OCI-LY1 (cell line): ENCODE data around the gene WBP2NL.

ENCODE experiments used
- H2AFZ ChIP-seq: fragments of 200-600 bp; sonication (generic), shearing (Covaris generic); 2 replicates; pipeline ENCODE4 v1.6.0; 2014; ENCODE audit warnings: antibody characterized with exemption, mild to moderate bottlenecking, low read length
- H3F3A ChIP-seq: fragments of 200-600 bp; sonication (generic), shearing (Covaris generic); 2 replicates; pipeline ENCODE4 v1.6.0; 2014; ENCODE audit warnings: mild to moderate bottlenecking, antibody characterized with exemption, low read length, moderate library complexity; ENCODE audit not compliant: insufficient read depth
- H3K27ac ChIP-seq: fragments of 200-600 bp; sonication (generic); 2 replicates; pipeline ENCODE4 v1.5.1; 2014; ENCODE audit warnings: low read length, mixed run types, mild to moderate bottlenecking, low read depth; ENCODE audit not compliant: poor library complexity, severe bottlenecking
- H3K27me3 ChIP-seq: fragments of 200-600 bp; sonication (generic); 2 replicates; pipeline ENCODE4 v1.6.0; 2014; ENCODE audit warnings: antibody characterized with exemption, mild to moderate bottlenecking, low read length, moderate library complexity; ENCODE audit not compliant: insufficient read depth
- H3K36me3 ChIP-seq: fragments of 200-600 bp; sonication (generic); 2 replicates; pipeline ENCODE4 v1.6.1; 2014; ENCODE audit warnings: mild to moderate bottlenecking, antibody characterized with exemption, low read length, moderate library complexity, mixed read lengths; ENCODE audit not compliant: insufficient read depth
- H3K4me1 ChIP-seq: fragments of 200-600 bp; sonication (generic); 2 replicates; pipeline ENCODE4 v1.5.1; 2014; ENCODE audit warnings: mild to moderate bottlenecking, low read length, moderate library complexity; ENCODE audit not compliant: insufficient read depth, severe bottlenecking
- H3K4me2 ChIP-seq: fragments of 200-600 bp; sonication (generic), shearing (Covaris generic); 2 replicates; pipeline ENCODE4 v1.6.1; 2014; ENCODE audit warnings: low read length
- H3K4me3 ChIP-seq: fragments of 200-600 bp; sonication (generic); 2 replicates; pipeline ENCODE4 v1.5.1; 2014; ENCODE audit warnings: low read length, low read depth, mild to moderate bottlenecking, mixed read lengths; ENCODE audit not compliant: poor library complexity, severe bottlenecking
- H3K79me2 ChIP-seq: fragments of 200-600 bp; shearing (Covaris generic); 2 replicates; pipeline ENCODE4 v1.6.1; 2016; ENCODE audit warnings: mixed run types, low read length, mixed read lengths; ENCODE audit not compliant: insufficient read depth
- H3K9ac ChIP-seq: fragments of 200-600 bp; sonication (generic), shearing (Covaris generic); 2 replicates; pipeline ENCODE4 v1.6.1; 2014; ENCODE audit warnings: mild to moderate bottlenecking, low read length, mixed read lengths
- H3K9me2 ChIP-seq: fragments of 200-600 bp; sonication (generic), shearing (Covaris generic); 2 replicates; pipeline ENCODE4 v1.6.1; 2014; ENCODE audit warnings: low read depth, mild to moderate bottlenecking, low read length, mixed read lengths
- H3K9me3 ChIP-seq: fragments of 200-600 bp; shearing (Covaris generic); 2 replicates; pipeline ENCODE4 v1.6.1; 2014; ENCODE audit warnings: low read length, mixed read lengths
- H4K20me1 ChIP-seq: fragments of 200-600 bp; sonication (generic), shearing (Covaris generic); 2 replicates; pipeline ENCODE4 v1.6.0; 2016; ENCODE audit warnings: mild to moderate bottlenecking, low read length; ENCODE audit not compliant: insufficient read depth
- CTCF ChIP-seq: fragments of 200-600 bp; sonication (generic), shearing (Covaris generic); IDR thresholded peaks from 2 replicates; pipeline ENCODE4 v1.5.1; 2017; ENCODE audit warnings: mild to moderate bottlenecking, antibody characterized with exemption, low read length, moderate library complexity, mixed read lengths
- EZH2 ChIP-seq: fragments of 200-600 bp; sonication (generic), shearing (Covaris generic); IDR thresholded peaks from 2 replicates; pipeline ENCODE4 v1.8.0; 2017; ENCODE audit warnings: borderline replicate concordance, mixed run types, mild to moderate bottlenecking, antibody characterized with exemption, low read length, moderate library complexity, mixed read lengths

WBP2NL gene

GRCh38 chr22:42052765-42053164 is 54.2 kb downstream of the WBP2NL start:
- H4K20me1 ChIP-seq, result no peaks in the 10 kb centered on the region
- no peaks in the 10 kb centered on the region; the same call in 1 of the 2 replicates for H3K36me3 ChIP-seq
- no peaks in the 10 kb centered on the region for H3K4me1 ChIP-seq
- no peak for TF ChIP-seq EZH2
- TF ChIP-seq CTCF, result no peak
- no peak overlapping the region for H3K4me2 ChIP-seq
- no peaks in the 10 kb centered on the region for H3K27me3 ChIP-seq
- H3K9me2 ChIP-seq, result no peaks in the 10 kb centered on the region
- no peak overlapping the region for H2AFZ ChIP-seq
- no peak overlapping the region for H3K4me3 ChIP-seq
- H3K9ac ChIP-seq, result no peak overlapping the region
- H3K9me3 ChIP-seq, result peaks cover 7% of the 10 kb centered on the region
- no peak overlapping the region for H3K27ac ChIP-seq
- no peaks in the 10 kb centered on the region for H3K79me2 ChIP-seq
- H3F3A ChIP-seq, result no peaks in the 10 kb centered on the region

- Histone ChIP-seq H3K4me3 (no peak overlapping the region), H3K27me3 (no peaks in the 10 kb centered on the region), H3F3A (no peaks in the 10 kb centered on the region), H4K20me1 (no peaks in the 10 kb centered on the region), H3K9ac (no peak overlapping the region), H3K4me2 (no peak overlapping the region), H3K79me2 (no peaks in the 10 kb centered on the region), H3K9me2 (no peaks in the 10 kb centered on the region), H3K4me1 (no peaks in the 10 kb centered on the region), H3K36me3 (peaks cover 34% of the 10 kb centered on the region), H3K27ac (no peak overlapping the region), H3K9me3 (peaks cover 7% of the 10 kb centered on the region), H2AFZ (no peak overlapping the region)
- TF ChIP-seq EZH2 (no peak), CTCF (no peak)
Measured at GRCh38 chr22:42056757-42057511, 58.3 kb downstream of the WBP2NL start.

- no peak overlapping the region for H3K4me2 ChIP-seq
- peaks cover 7% of the 10 kb centered on the region for H3K9me3 ChIP-seq
- H3K4me1 ChIP-seq, result no peaks in the 10 kb centered on the region
- H3K27ac ChIP-seq, result no peak overlapping the region
- H4K20me1 ChIP-seq, result no peaks in the 10 kb centered on the region
- no peaks in the 10 kb centered on the region for H3K9me2 ChIP-seq
- H3K4me3 ChIP-seq, result no peak overlapping the region
- H2AFZ ChIP-seq, result no peak overlapping the region
- no peaks in the 10 kb centered on the region for H3K79me2 ChIP-seq
- no peaks in the 10 kb centered on the region for H3F3A ChIP-seq
- H3K27me3 ChIP-seq, result no peaks in the 10 kb centered on the region
- no peak for TF ChIP-seq CTCF
- TF ChIP-seq EZH2, result no peak
- H3K36me3 ChIP-seq, result peaks cover 49% of the 10 kb centered on the region
- H3K9ac ChIP-seq, result no peak overlapping the region
Measured at GRCh38 chr22:42060489-42060888, 61.9 kb downstream of the WBP2NL start.
